ENCODE measurements around the gene DAZ4. TPM values are rescaled to one million over a fixed set of nuclear protein-coding genes. Genes with fewer than 3 reads are reported as not detected.
"Not testable (repeated sequence)": the region's sequence is repeated elsewhere in the genome, so short reads cannot be mapped to it uniquely, and the experiment has no call there.

Gene DAZ4
- total RNA-seq (ENCODE audit: low replicate concordance), result not detected in 2 replicates
- long read RNA-seq, result 0 reads

DNA sequence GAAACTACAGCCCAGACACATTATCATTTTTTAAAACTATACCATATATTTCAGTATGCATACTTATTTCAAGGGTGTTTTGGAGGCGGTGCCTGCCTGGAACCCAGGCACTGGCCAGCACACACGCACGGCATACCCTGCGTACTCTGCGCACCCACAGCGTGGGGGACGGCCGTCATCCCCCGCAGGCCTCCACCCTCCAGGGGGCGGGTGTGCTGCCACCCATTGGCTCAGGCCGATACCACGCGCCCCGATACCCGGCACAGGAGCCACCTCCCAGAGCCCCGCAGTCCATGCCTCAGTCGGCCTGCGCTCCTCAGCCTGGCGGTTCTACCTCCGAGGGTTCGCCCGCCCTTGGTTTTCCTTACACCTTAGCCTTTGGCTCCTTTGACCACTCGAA lies at the start of gene DAZ4:
Gene DAZ4, plus strand, starts transcription at position 301 of the 400 bp plus-strand sequence. CDS start 208 bp downstream, outside the sequence.
- DNase-seq (ENCODE audit: extremely low spot score, unreplicated experiment); H3K9me3 Mint-ChIP-seq; H3K36me3 Mint-ChIP-seq; H3K27me3 Mint-ChIP-seq; H3K4me1 Mint-ChIP-seq (ENCODE audit: unreplicated experiment); H3K27ac Mint-ChIP-seq; H3K4me3 Mint-ChIP-seq: not testable (repeated sequence)

- not testable (repeated sequence) for H3K27me3 Mint-ChIP-seq; H3K36me3 Mint-ChIP-seq; H3K4me3 Mint-ChIP-seq; H3K4me1 Mint-ChIP-seq (ENCODE audit: unreplicated experiment); DNase-seq (ENCODE audit: extremely low spot score, unreplicated experiment); H3K27ac Mint-ChIP-seq; H3K9me3 Mint-ChIP-seq
Measured at GRCh38 chrY:24813293-24813692, 20.4 kb upstream of the DAZ4 start, which contains the start of gene DAZ3. Gene DAZ3, minus strand, starts transcription at chrY:24813393. Its CDS starts 208 bp downstream, at chrY:24813185.

GRCh38 chrY:24821836-24822235 lies 11.9 kb upstream of the DAZ4 start:
- H3K4me3 Mint-ChIP-seq; H3K4me1 Mint-ChIP-seq (ENCODE audit: unreplicated experiment); H3K9me3 Mint-ChIP-seq; H3K27ac Mint-ChIP-seq; DNase-seq (ENCODE audit: extremely low spot score, unreplicated experiment); H3K27me3 Mint-ChIP-seq; H3K36me3 Mint-ChIP-seq: not testable (repeated sequence)

DNA sequence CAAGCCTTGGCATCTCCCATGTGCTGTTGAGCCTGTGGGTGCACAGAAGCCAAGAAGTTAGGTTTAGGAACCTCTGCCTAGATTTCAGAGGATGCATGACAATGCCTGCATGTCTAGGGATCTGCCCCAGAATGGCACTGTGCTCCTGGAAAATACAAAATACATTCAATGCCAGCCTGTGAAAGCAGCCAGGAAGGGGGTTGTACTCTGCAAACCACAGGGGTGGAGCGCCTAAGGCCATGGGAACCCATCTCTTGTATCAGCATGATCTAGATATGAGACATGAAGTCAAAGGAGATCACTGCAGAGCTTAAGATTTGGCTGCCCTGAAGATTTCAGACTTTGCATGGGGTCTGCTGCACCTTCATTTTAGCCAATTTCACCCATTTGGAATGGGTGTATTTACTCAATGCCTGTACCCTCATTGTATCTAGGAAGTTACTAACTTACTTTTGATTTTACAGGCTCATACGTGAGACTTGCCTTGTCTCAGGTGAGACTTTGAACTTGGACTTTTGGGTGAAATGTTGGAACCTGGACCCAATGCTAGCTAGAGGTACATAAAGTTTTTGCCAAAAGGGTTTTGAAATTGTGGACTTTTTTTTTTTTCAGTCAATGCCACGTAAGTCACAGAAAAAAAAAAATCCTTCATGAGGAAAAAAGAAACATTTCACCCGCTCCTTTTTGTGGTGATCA lies 9.4 kb upstream of the DAZ4 start:
- H3K27me3 Mint-ChIP-seq; H3K4me3 Mint-ChIP-seq; H3K9me3 Mint-ChIP-seq; H3K27ac Mint-ChIP-seq; DNase-seq (ENCODE audit: extremely low spot score, unreplicated experiment); H3K4me1 Mint-ChIP-seq (ENCODE audit: unreplicated experiment); H3K36me3 Mint-ChIP-seq: not testable (repeated sequence)

- H3K9me3 Mint-ChIP-seq; H3K27ac Mint-ChIP-seq; H3K4me1 Mint-ChIP-seq (ENCODE audit: unreplicated experiment); DNase-seq (ENCODE audit: extremely low spot score, unreplicated experiment); H3K36me3 Mint-ChIP-seq; H3K4me3 Mint-ChIP-seq; H3K27me3 Mint-ChIP-seq: not testable (repeated sequence)
Measured at GRCh38 chrY:24825069-24825468, 8.7 kb upstream of the DAZ4 start.

Other genes with a start within 250 kb of the DAZ4 start
- not detected in 2 replicates for gene BPY2B, start 215.9 kb upstream of the DAZ4 start, total RNA-seq (ENCODE audit: low replicate concordance)
- not detected in 2 replicates for gene DAZ3, start 20.5 kb upstream of the DAZ4 start, total RNA-seq (ENCODE audit: low replicate concordance)
- not detected in 2 replicates for gene BPY2C, start 218.2 kb downstream of the DAZ4 start, total RNA-seq (ENCODE audit: low replicate concordance)

All from type B pancreatic cell (in vitro differentiated cells).